ENCODE data around the gene SORCS3. TPM values are rescaled to one million over a fixed set of nuclear protein-coding genes. Genes with fewer than 3 reads are reported as not detected.

Gene SORCS3
- total and polyA plus RNA-seq, 2 of the 4 experiments (the other 2 are of a cell fraction): not detected

DNA sequence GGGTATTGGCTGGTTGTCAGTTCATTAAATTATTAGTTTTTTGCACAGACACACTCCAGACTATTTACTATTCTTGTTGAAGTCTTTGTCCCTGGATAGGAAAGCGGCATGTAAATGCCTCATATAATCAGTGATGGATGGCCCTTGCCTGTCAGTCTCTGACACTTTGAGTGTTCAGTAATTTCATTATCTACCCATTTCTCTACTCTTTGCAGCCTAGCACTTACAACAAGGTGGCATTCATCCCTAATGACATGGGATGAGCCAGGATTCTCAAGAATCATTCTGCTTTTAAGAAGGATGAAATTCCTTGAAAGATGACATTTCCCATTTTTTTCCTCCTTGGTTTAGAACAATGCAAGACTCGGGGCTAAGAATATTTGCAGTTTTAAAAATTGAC is 155.7 kb downstream of the SORCS3 start:
- no peaks in the 10 kb centered on the region for H4K20me1 ChIP-seq (ENCODE audit: insufficient read depth, low read length)
- no peaks in the 10 kb centered on the region for H3K27me3 ChIP-seq (ENCODE audit: control insufficient read depth, insufficient read depth, low read length)
- no peak overlapping the region for H3K4me3 ChIP-seq (ENCODE audit: insufficient read depth, low read depth, low read length)
- in situ Hi-C loops (cut with MboI; ENCODE audit: low sequenced_read_pairs): no loop called here
- no peak overlapping the region for H3K18ac ChIP-seq (ENCODE audit: low read depth, low read length)
- H2BK5ac ChIP-seq (ENCODE audit: low read depth, low read length, poor library complexity, severe bottlenecking): no peak overlapping the region
- no peak overlapping the region for H2BK15ac ChIP-seq (ENCODE audit: low read depth, low read length)
- H3K36me3 ChIP-seq (ENCODE audit: control insufficient read depth, insufficient read depth, low read length): no peaks in the 10 kb centered on the region
- H3K4ac ChIP-seq (ENCODE audit: low read depth, low read length): no peak overlapping the region
- intact Hi-C loops (cut with micrococcal nuclease): no loop called here
- H2BK120ac ChIP-seq (ENCODE audit: low read depth, low read length): no peak overlapping the region
- WGBS, 2 experiments (ENCODE audit: extremely low coverage in 2 of 2, insufficient read length in 1 of 2): no CpG with 5 or more reads among the region's 2 CpGs
- H2BK20ac ChIP-seq (ENCODE audit: low read depth, low read length): no peak overlapping the region
- H2AK9ac ChIP-seq (replicated peaks; ENCODE audit: low read depth, low read length, poor library complexity): no peak overlapping the region
- no peaks in the 10 kb centered on the region for H3K9me1 ChIP-seq (ENCODE audit: insufficient read depth, low read length)
- ChIA-PET POLR2A (ENCODE audit: unreplicated experiment) (no interaction called here), CTCF (no interaction called here)
- no peaks in the 10 kb centered on the region for H3K79me1 ChIP-seq (ENCODE audit: low read depth in 1 of 2, low read length in 2 of 2)
- H3K9ac ChIP-seq (ENCODE audit: low read depth, low read length): no peak overlapping the region
- no peak overlapping the region for H3K56ac ChIP-seq (ENCODE audit: extremely low read depth, insufficient read depth, low read length)
- no peak overlapping the region for H2AK5ac ChIP-seq (ENCODE audit: low read depth, low read length)
- no peak for ATAC-seq (ENCODE audit: low read depth)
- no peak overlapping the region for H4K91ac ChIP-seq (ENCODE audit: insufficient read depth, low read depth, low read length)
- TF ChIP-seq BHLHE40 (IDR thresholded peaks at IDR 0.05; ENCODE audit: low read depth, low read length): no peak
- BruUV-seq (replicated peaks): no TSS peak
- H3K4me1 ChIP-seq (ENCODE audit: control insufficient read depth, insufficient read depth, low read length): no peaks in the 10 kb centered on the region
- no peak overlapping the region for H3K27ac ChIP-seq (ENCODE audit: insufficient read depth, low read length)
- no peak overlapping the region for H3K4me2 ChIP-seq (ENCODE audit: low read depth, low read length)
- H3K9me3 ChIP-seq (ENCODE audit: control insufficient read depth, insufficient read depth, low read length): 0 out of 2 replicates have a peak, but pooled peaks cover 9% of the 10 kb centered on the region
- no peak overlapping the region for H3K14ac ChIP-seq (replicated peaks; ENCODE audit: low read depth, low read length)
- no peak overlapping the region for H3K23ac ChIP-seq (ENCODE audit: low read depth, low read length)
- no peak overlapping the region for H2AFZ ChIP-seq (replicated peaks; ENCODE audit: low read length, poor library complexity)
- no peak overlapping the region for H4K8ac ChIP-seq (ENCODE audit: low read depth in 2 of 2, low read length in 2 of 2)
- DNase-seq: no peak
- dilution Hi-C loops (cut with HindIII; ENCODE audit: low sequenced_read_pairs, unreplicated experiment): no loop called here
- H4K5ac ChIP-seq (ENCODE audit: low read depth, low read length): no peak overlapping the region

Measured in IMR-90 (cell line).